ENCODE data around the gene POR.

POR gene

GRCh38 chr7:75988568-75989499 is 73.9 kb downstream of the POR start:
- no peak overlapping the region for H4K8ac ChIP-seq (ENCODE audit: low read length)
- 77% methylated on average over 12 of the region's 31 CpGs for WGBS
- peaks cover 25% of the 10 kb centered on the region for H3K4me1 ChIP-seq (ENCODE audit: control insufficient read depth, insufficient read depth, low read depth, low read length)
- no peak for DNase-seq
- no peak overlapping the region for H2BK5ac ChIP-seq (ENCODE audit: low read depth, low read length, poor library complexity, severe bottlenecking)
- no peak overlapping the region for H2BK12ac ChIP-seq (ENCODE audit: low read length in 2 of 2)
- no peak overlapping the region for H3K9ac ChIP-seq (ENCODE audit: low read length)
- H2BK120ac ChIP-seq (ENCODE audit: low read depth, low read length) = no peak overlapping the region
- peaks cover 41 to 57% of the 10 kb centered on the region in 2 experiments for H3K36me3 ChIP-seq (ENCODE audit: control insufficient read depth in 1 of 2, insufficient read depth in 2 of 2, low read depth in 1 of 2, low read length in 2 of 2)
- no peak overlapping the region for H3K23ac ChIP-seq (ENCODE audit: low read length in 2 of 2)
- H3K4me3 ChIP-seq (ENCODE audit: insufficient read depth in 1 of 2, low read depth in 1 of 2, low read length in 2 of 2) = no peak overlapping the region
- H2BK15ac ChIP-seq (ENCODE audit: low read depth, poor library complexity, severe bottlenecking) = no peak overlapping the region
- no peak overlapping the region for H3K18ac ChIP-seq (ENCODE audit: low read depth in 1 of 2, low read length in 2 of 2)
- no peak overlapping the region for H4K91ac ChIP-seq (ENCODE audit: low read length)
- no peak overlapping the region for H2AK5ac ChIP-seq (ENCODE audit: low read length, severe bottlenecking)
- H2AFZ ChIP-seq (ENCODE audit: low read depth, low read length) = no peak overlapping the region
- H3K14ac ChIP-seq (ENCODE audit: low read length in 2 of 2) = no peak overlapping the region
- no peaks in the 10 kb centered on the region for H3K27me3 ChIP-seq (ENCODE audit: control insufficient read depth in 1 of 2, insufficient read depth in 1 of 2, low read length in 2 of 2)
- peaks cover 11% of the 10 kb centered on the region for H3K79me1 ChIP-seq (replicated peaks; ENCODE audit: low read length, poor library complexity, severe bottlenecking)
- H3K9me3 ChIP-seq (ENCODE audit: control insufficient read depth, low read length) = no peaks in the 10 kb centered on the region
- no peak overlapping the region for H3K4ac ChIP-seq (ENCODE audit: low read depth in 1 of 2, low read length in 2 of 2)
- H3K27ac ChIP-seq (ENCODE audit: low read length, poor library complexity, severe bottlenecking) = no peak overlapping the region
- H3K4me2 ChIP-seq (ENCODE audit: low read length, poor library complexity, severe bottlenecking) = no peak overlapping the region

- Histone ChIP-seq H3K4ac (ENCODE audit: low read depth in 1 of 2, low read length in 2 of 2) (no peak overlapping the region), H3K36me3 (ENCODE audit: control insufficient read depth in 1 of 2, insufficient read depth in 2 of 2, low read depth in 1 of 2, low read length in 2 of 2) (peaks cover 34 to 47% of the 10 kb centered on the region in 2 experiments), H3K9me3 (ENCODE audit: control insufficient read depth, low read length) (no peaks in the 10 kb centered on the region), H4K91ac (ENCODE audit: low read length) (no peak overlapping the region), H3K4me3 (ENCODE audit: insufficient read depth in 1 of 2, low read depth in 1 of 2, low read length in 2 of 2) (no peak overlapping the region), H3K4me1 (ENCODE audit: control insufficient read depth, insufficient read depth, low read depth, low read length) (peaks cover 27% of the 10 kb centered on the region), H3K18ac (ENCODE audit: low read depth in 1 of 2, low read length in 2 of 2) (no peak overlapping the region), H2BK15ac (ENCODE audit: low read depth, poor library complexity, severe bottlenecking) (no peak overlapping the region), H3K23ac (ENCODE audit: low read length in 2 of 2) (no peak overlapping the region), H2AK5ac (ENCODE audit: low read length, severe bottlenecking) (peak overlapping the region; percentile 43), H2BK5ac (ENCODE audit: low read depth, low read length, poor library complexity, severe bottlenecking) (no peak overlapping the region), H3K27me3 (ENCODE audit: control insufficient read depth in 1 of 2, insufficient read depth in 1 of 2, low read length in 2 of 2) (no peaks in the 10 kb centered on the region), H3K14ac (ENCODE audit: low read length in 2 of 2) (no peak overlapping the region), H3K9ac (ENCODE audit: low read length) (no peak overlapping the region), H2BK12ac (ENCODE audit: low read length in 2 of 2) (no peak overlapping the region), H2AFZ (ENCODE audit: low read depth, low read length) (no peak overlapping the region), H2BK120ac (ENCODE audit: low read depth, low read length) (no peak overlapping the region), H3K79me1 (replicated peaks; ENCODE audit: low read length, poor library complexity, severe bottlenecking) (peaks cover 11% of the 10 kb centered on the region), H3K27ac (ENCODE audit: low read length, poor library complexity, severe bottlenecking) (no peak overlapping the region), H4K8ac (ENCODE audit: low read length) (no peak overlapping the region), H3K4me2 (ENCODE audit: low read length, poor library complexity, severe bottlenecking) (no peak overlapping the region)
- peak; percentile 11 for DNase-seq
- 83% methylated on average over 21 of the region's 21 CpGs for WGBS
These were observed 74.8 kb downstream of the POR start for GRCh38 chr7:75989500-75990388.

GRCh38 chr7:75991531-75992082 is 76.7 kb downstream of the POR start:
- H4K8ac ChIP-seq (ENCODE audit: low read length) = no peak overlapping the region
- peaks cover 32% of the 10 kb centered on the region for H3K4me1 ChIP-seq (ENCODE audit: control insufficient read depth, insufficient read depth, low read depth, low read length)
- H2BK120ac ChIP-seq (ENCODE audit: low read depth, low read length) = no peak overlapping the region
- no peak overlapping the region for H3K4me3 ChIP-seq (ENCODE audit: insufficient read depth in 1 of 2, low read depth in 1 of 2, low read length in 2 of 2)
- H3K4ac ChIP-seq (ENCODE audit: low read depth in 1 of 2, low read length in 2 of 2) = no peak overlapping the region
- no peak for DNase-seq
- H3K9me3 ChIP-seq (ENCODE audit: control insufficient read depth, low read length) = no peaks in the 10 kb centered on the region
- H3K27ac ChIP-seq (ENCODE audit: low read length, poor library complexity, severe bottlenecking) = no peak overlapping the region
- H2BK5ac ChIP-seq (ENCODE audit: low read depth, low read length, poor library complexity, severe bottlenecking) = no peak overlapping the region
- no peak overlapping the region for H3K14ac ChIP-seq (ENCODE audit: low read length in 2 of 2)
- peaks cover 11% of the 10 kb centered on the region for H3K79me1 ChIP-seq (replicated peaks; ENCODE audit: low read length, poor library complexity, severe bottlenecking)
- no peak overlapping the region for H3K23ac ChIP-seq (ENCODE audit: low read length in 2 of 2)
- no peaks in the 10 kb centered on the region for H3K27me3 ChIP-seq (ENCODE audit: control insufficient read depth in 1 of 2, insufficient read depth in 1 of 2, low read length in 2 of 2)
- no peak overlapping the region for H2AFZ ChIP-seq (ENCODE audit: low read depth, low read length)
- no peak overlapping the region for H4K91ac ChIP-seq (ENCODE audit: low read length)
- no peak overlapping the region for H2BK12ac ChIP-seq (ENCODE audit: low read length in 2 of 2)
- no peak overlapping the region for H3K9ac ChIP-seq (ENCODE audit: low read length)
- H3K18ac ChIP-seq (ENCODE audit: low read depth in 1 of 2, low read length in 2 of 2) = no peak overlapping the region
- H2AK5ac ChIP-seq (ENCODE audit: low read length, severe bottlenecking) = no peak overlapping the region
- WGBS = 97% methylated on average over 9 of the region's 9 CpGs
- no peak overlapping the region for H3K4me2 ChIP-seq (ENCODE audit: low read length, poor library complexity, severe bottlenecking)
- peaks cover 29 to 45% of the 10 kb centered on the region in 2 experiments for H3K36me3 ChIP-seq (ENCODE audit: control insufficient read depth in 1 of 2, insufficient read depth in 2 of 2, low read depth in 1 of 2, low read length in 2 of 2)
- no peak overlapping the region for H2BK15ac ChIP-seq (ENCODE audit: low read depth, poor library complexity, severe bottlenecking)

Measured in mesenchymal stem cell (in vitro differentiated cells and primary cell).